ENCODE data around the gene TMEM151B.

DNA sequence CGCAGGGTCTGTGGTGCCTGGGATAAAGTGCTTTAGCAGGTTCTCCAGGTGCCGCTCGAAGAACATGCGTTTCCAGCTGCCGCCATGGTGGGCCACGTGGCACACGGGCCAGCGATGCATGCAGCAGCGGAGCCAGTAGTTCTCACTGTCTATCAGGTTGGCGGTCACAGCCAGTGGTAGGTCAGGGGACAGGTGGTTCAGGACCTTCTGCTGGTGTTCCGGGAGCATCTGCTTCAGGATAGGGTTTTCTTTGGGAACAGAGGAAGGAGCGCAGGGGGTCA, 16.0 kb downstream of the TMEM151B start:
- TF ChIP-seq, protein P1, sequence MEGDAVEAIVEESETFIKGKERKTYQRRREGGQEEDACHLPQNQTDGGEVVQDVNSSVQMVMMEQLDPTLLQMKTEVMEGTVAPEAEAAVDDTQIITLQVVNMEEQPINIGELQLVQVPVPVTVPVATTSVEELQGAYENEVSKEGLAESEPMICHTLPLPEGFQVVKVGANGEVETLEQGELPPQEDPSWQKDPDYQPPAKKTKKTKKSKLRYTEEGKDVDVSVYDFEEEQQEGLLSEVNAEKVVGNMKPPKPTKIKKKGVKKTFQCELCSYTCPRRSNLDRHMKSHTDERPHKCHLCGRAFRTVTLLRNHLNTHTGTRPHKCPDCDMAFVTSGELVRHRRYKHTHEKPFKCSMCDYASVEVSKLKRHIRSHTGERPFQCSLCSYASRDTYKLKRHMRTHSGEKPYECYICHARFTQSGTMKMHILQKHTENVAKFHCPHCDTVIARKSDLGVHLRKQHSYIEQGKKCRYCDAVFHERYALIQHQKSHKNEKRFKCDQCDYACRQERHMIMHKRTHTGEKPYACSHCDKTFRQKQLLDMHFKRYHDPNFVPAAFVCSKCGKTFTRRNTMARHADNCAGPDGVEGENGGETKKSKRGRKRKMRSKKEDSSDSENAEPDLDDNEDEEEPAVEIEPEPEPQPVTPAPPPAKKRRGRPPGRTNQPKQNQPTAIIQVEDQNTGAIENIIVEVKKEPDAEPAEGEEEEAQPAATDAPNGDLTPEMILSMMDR (IDR thresholded peaks at IDR 0.05) = no peak
- no peak for TF ChIP-seq POLR2A (IDR thresholded peaks at IDR 0.05)
